Peyer's patch (tissue), 4 donors: ENCODE measurements around the gene TRIM67. TPM values are rescaled to one million over a fixed set of nuclear protein-coding genes. Genes with fewer than 3 reads are reported as not detected.

ENCODE experiments used
- DNase-seq, 3 donors: peaks; one replicate each; pipeline ENCODE4 v3.0.0-alpha.2; 2017 to 2019
- H3K27ac ChIP-seq, 4 donors: fragments of 200-600 bp; sonication (generic); one replicate each; pipeline ENCODE4 v1.5.1; 2016 to 2019
- H3K27me3 ChIP-seq, 2 donors: fragments of 200-600 bp; sonication (generic); one replicate each; pipeline ENCODE4 v1.5.1; 2019
- H3K36me3 ChIP-seq, 3 donors: fragments of 200-600 bp; sonication (generic); one replicate each; pipeline ENCODE4 v1.5.1; 2016 to 2019
- H3K4me1 ChIP-seq, 4 donors: fragments of 200-600 bp; sonication (generic); one replicate each; pipeline ENCODE4 v1.5.1; 2016 to 2019
- H3K4me3 ChIP-seq, 4 donors: fragments of 200-600 bp; sonication (generic); 1 replicate in 3 of 4; 2 replicates in 1 of 4; pipeline ENCODE4 v1.5.1; 2016 to 2019; ENCODE audit warnings: mild to moderate bottlenecking in 1 of 4
- H3K9me3 ChIP-seq, 4 donors: fragments of 200-600 bp; sonication (generic); one replicate each; pipeline ENCODE4 v1.5.1; 2016 to 2019; ENCODE audit warnings: mild to moderate bottlenecking in 1 of 4
- CTCF ChIP-seq, 6 experiments: fragments of 450-650 bp in 4 of 6; fragments of 200-600 bp in 2 of 6; sonication (generic) in 1 of 6; IDR thresholded peaks; one replicate each; pipeline ENCODE4 v1.5.1; 2017 to 2019; ENCODE audit warnings: antibody characterized with exemption in 6 of 6, mild to moderate bottlenecking in 3 of 6, moderate library complexity in 1 of 6
- POLR2A ChIP-seq, 2 donors: fragments of 450-650 bp; IDR thresholded peaks; one replicate each; pipeline ENCODE4 v1.5.1; 2017; ENCODE audit warnings: antibody characterized with exemption in 2 of 2, mild to moderate bottlenecking in 2 of 2, moderate library complexity in 2 of 2
- total RNA-seq, 4 donors: library from RNA; depleted of rRNA; stranded (reverse); fragments of >200 nt; gene quantifications; one replicate each; pipeline ENCODE4 v1.1.0, GENCODE V29; 2016

The TRIM67 gene
- total RNA-seq, 4 donors from 2014 or later, result 0.13 TPM; not detected in 3

GRCh38 chr1:231213831-231214573, 52.1 kb downstream of the TRIM67 start:
- Histone ChIP-seq H3K4me3 (no peak overlapping the region), H3K4me1 (peaks cover 0 to 9% (median 0%) of the 10 kb centered on the region in 4 donors), H3K27ac (no peak overlapping the region), H3K9me3 (no peaks in the 10 kb centered on the region), H3K36me3 (no peaks in the 10 kb centered on the region), H3K27me3 (no peaks in the 10 kb centered on the region)
- peak in 1 of 3 donors; percentile 24 for DNase-seq
- TF ChIP-seq POLR2A (IDR thresholded peaks at IDR 0.05), result no peak
- TF ChIP-seq CTCF (IDR thresholded peaks at IDR 0.05), result no peak

DNA sequence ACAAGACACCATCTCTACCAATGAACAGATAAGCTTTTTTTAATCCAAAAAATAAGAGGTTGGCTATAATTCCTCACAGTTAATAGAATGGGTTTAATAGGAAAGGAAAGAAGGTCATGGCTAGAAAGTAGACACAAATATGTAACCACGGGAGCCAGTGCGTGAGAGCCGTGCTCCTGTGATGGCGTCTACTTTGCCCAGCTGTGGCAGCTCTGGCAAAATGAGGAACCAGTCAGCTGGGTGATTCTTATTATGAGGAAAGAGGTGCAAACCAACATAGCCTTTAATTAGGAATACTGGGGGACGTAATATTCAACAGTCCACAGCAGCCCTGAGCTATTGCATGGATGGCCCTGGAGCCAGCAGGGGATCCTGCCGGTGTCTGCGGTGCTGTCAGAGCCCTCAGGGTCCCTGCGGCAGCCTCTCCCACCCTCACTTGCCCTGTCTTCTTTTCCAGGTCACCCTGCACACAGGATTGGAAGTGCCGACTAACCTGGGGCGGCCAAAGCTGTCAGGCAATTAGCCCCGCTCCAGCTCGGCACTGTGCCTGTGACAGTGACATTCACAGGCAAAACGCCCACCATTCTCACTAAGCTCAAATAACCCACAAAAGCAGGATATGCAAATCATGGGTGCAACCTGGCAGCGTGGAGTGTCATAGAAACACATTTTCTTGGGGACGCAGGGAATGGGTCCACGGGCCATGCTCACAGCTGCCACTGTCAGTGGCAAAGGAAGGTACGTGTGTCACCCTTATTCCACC, 53.2 kb downstream of the TRIM67 start:
- no peaks in the 10 kb centered on the region for H3K36me3 ChIP-seq
- peak in 2 of 3 donors; percentile 20 to 48 for DNase-seq
- TF ChIP-seq CTCF (IDR thresholded peaks at IDR 0.05), result no peak
- TF ChIP-seq POLR2A (IDR thresholded peaks at IDR 0.05), result no peak
- H3K27ac ChIP-seq, result peak overlapping the region in 1 of 4 donors; percentile 0
- H3K4me3 ChIP-seq, result peak overlapping the region in 2 of 4 donors; percentile 16 to 20
- H3K27me3 ChIP-seq, result no peaks in the 10 kb centered on the region
- peaks cover 0 to 9% (median 0%) of the 10 kb centered on the region in 4 donors for H3K4me1 ChIP-seq
- H3K9me3 ChIP-seq, result no peaks in the 10 kb centered on the region

- H3K36me3 ChIP-seq, result no peaks in the 10 kb centered on the region
- no peaks in the 10 kb centered on the region for H3K27me3 ChIP-seq
- peaks cover 0 to 9% (median 0%) of the 10 kb centered on the region in 4 donors for H3K4me1 ChIP-seq
- no peak for TF ChIP-seq POLR2A (IDR thresholded peaks at IDR 0.05)
- no peak for TF ChIP-seq CTCF (IDR thresholded peaks at IDR 0.05)
- H3K4me3 ChIP-seq, result peak overlapping the region in 2 of 4 donors; percentile 16 to 20
- DNase-seq, result peak in 1 of 3 donors; percentile 23
- peak overlapping the region in 1 of 4 donors; percentile 0 for H3K27ac ChIP-seq
- no peaks in the 10 kb centered on the region for H3K9me3 ChIP-seq
Measured at GRCh38 chr1:231215681-231216385, 54.0 kb downstream of the TRIM67 start.

- Histone ChIP-seq H3K27ac (no peak overlapping the region), H3K4me3 (no peak overlapping the region), H3K27me3 (no peaks in the 10 kb centered on the region), H3K36me3 (no peaks in the 10 kb centered on the region), H3K9me3 (no peaks in the 10 kb centered on the region), H3K4me1 (peaks cover 0 to 5% (median 0%) of the 10 kb centered on the region in 4 donors)
- TF ChIP-seq POLR2A (IDR thresholded peaks at IDR 0.05) (no peak), CTCF (IDR thresholded peaks at IDR 0.05) (no peak)
- peak in 2 of 3 donors; percentile 62 to 66 for DNase-seq
Measured at GRCh38 chr1:231216498-231216897, 54.6 kb downstream of the TRIM67 start.

- TF ChIP-seq CTCF (IDR thresholded peaks at IDR 0.05), result no peak
- no peak overlapping the region for H3K27ac ChIP-seq
- H3K4me1 ChIP-seq, result no peaks in the 10 kb centered on the region
- DNase-seq, result peak in 1 of 3 donors; percentile 21
- H3K36me3 ChIP-seq, result peaks cover 0 to 1% (median 0%) of the 10 kb centered on the region in 3 donors
- no peaks in the 10 kb centered on the region for H3K9me3 ChIP-seq
- H3K27me3 ChIP-seq, result no peaks in the 10 kb centered on the region
- H3K4me3 ChIP-seq, result no peak overlapping the region
Measured at GRCh38 chr1:231217056-231217455, 55.2 kb downstream of the TRIM67 start.
